CD4-positive, alpha-beta memory T cell (primary cell): ENCODE data around the gene MGAT4A. TPM values are rescaled to one million over a fixed set of nuclear protein-coding genes. Genes with fewer than 3 reads are reported as not detected.

Source experiments
- CTCF ChIA-PET: fragments of 350-600 bp; sonication (Branson Sonifier 250); formaldehyde crosslinking; loops from one replicate; lab custom pipeline; 2021; ENCODE audit warnings: inconsistent platforms; ENCODE audit not compliant: partially characterized antibody; lab: Charles Lee
- POLR2A ChIA-PET: fragments of 350-600 bp; sonication (Branson Sonifier 250); formaldehyde crosslinking; loops from one replicate; lab custom pipeline; 2021; ENCODE audit not compliant: partially characterized antibody; lab: Charles Lee
- DNase-seq, 5 donors: peaks; one replicate each; pipeline versions ENCODE4 v3.0.0 to v3.0.0-alpha.2; 2020 to 2022; ENCODE audit warnings: mixed read lengths in 1 of 5
- H3K27ac ChIP-seq: one replicate; pipeline ENCODE4 v1.7.0; 2013; ENCODE audit warnings: low read depth, low read length
- H3K27me3 ChIP-seq: 2 replicates; pipeline ENCODE4 v1.7.0; 2013; ENCODE audit warnings: mild to moderate bottlenecking, low read length, moderate library complexity; ENCODE audit not compliant: insufficient read depth
- H3K36me3 ChIP-seq: 2 replicates; pipeline ENCODE4 v1.7.0; 2013; ENCODE audit warnings: mild to moderate bottlenecking, low read length, moderate library complexity; ENCODE audit not compliant: insufficient read depth
- H3K4me1 ChIP-seq: 2 replicates; pipeline ENCODE4 v1.7.0; 2013; ENCODE audit warnings: mild to moderate bottlenecking, low read length, moderate library complexity; ENCODE audit not compliant: insufficient read depth
- H3K4me3 ChIP-seq, 2 donors: one replicate each; pipeline ENCODE4 v1.7.0; 2013; ENCODE audit warnings: low read length in 2 of 2, mild to moderate bottlenecking in 1 of 2
- H3K9me3 ChIP-seq, 2 donors: one replicate each; pipeline ENCODE4 v1.7.0; 2013; ENCODE audit warnings: low read length in 2 of 2, control low read depth in 1 of 2; ENCODE audit not compliant: control insufficient read depth in 1 of 2
- H3K27ac Mint-ChIP-seq, 7 donors: one replicate each; pipeline ENCODE4 v1.8.0; 2020 to 2021; ENCODE audit warnings: mixed read lengths in 7 of 7, mild to moderate bottlenecking in 6 of 7, inconsistent platforms in 3 of 7, moderate library complexity in 3 of 7
- H3K27me3 Mint-ChIP-seq, 2 donors: one replicate each; pipeline ENCODE4 v1.8.0; 2020 to 2021; ENCODE audit warnings: mixed read lengths in 2 of 2
- H3K36me3 Mint-ChIP-seq, 2 donors: one replicate each; pipeline ENCODE4 v1.8.0; 2020 to 2021; ENCODE audit warnings: mixed read lengths in 2 of 2, inconsistent platforms in 1 of 2, mild to moderate bottlenecking in 1 of 2
- H3K4me1 Mint-ChIP-seq, 4 donors: one replicate each; pipeline ENCODE4 v1.8.0; 2020 to 2021; ENCODE audit warnings: mixed read lengths in 4 of 4, mild to moderate bottlenecking in 1 of 4
- H3K4me3 Mint-ChIP-seq, 8 donors: one replicate each; pipeline ENCODE4 v1.8.0; 2020 to 2021; ENCODE audit warnings: mixed read lengths in 8 of 8, mild to moderate bottlenecking in 7 of 8, moderate library complexity in 6 of 8, inconsistent platforms in 3 of 8
- H3K9me3 Mint-ChIP-seq, 8 donors: one replicate each; pipeline ENCODE4 v1.8.0; 2020 to 2021; ENCODE audit warnings: mixed read lengths in 8 of 8, mild to moderate bottlenecking in 5 of 8, inconsistent platforms in 3 of 8, moderate library complexity in 1 of 8
- intact Hi-C: fragments of 100-400 bp; cut with micrococcal nuclease; formaldehyde crosslinking; loops from one replicate; pipeline ENCODE4 v1.15.1; 2023
- polyA plus RNA-seq, 2 donors: library from polyadenylated mRNA; unstranded; fragments of 300-500 nt; fragmentation: Illumina TruSeq; gene quantifications; one replicate each; pipeline ENCODE4 v1.2.3, GENCODE V29; 2021
- total RNA-seq, 2 experiments: library from RNA; stranded (reverse); gene quantifications; one replicate each; pipeline ENCODE4 v1.2.3, GENCODE V29; 2021

Gene MGAT4A
- total and polyA plus RNA-seq, 4 experiments from 2014 or later: 223 to 336 (median 263) TPM

GRCh38 chr2:98634406-98635092 is 96.4 kb downstream of the MGAT4A start:
- peaks cover 39% of the 10 kb centered on the region for H3K4me1 ChIP-seq
- peak overlapping the region; percentile 28 for H3K27ac ChIP-seq
- ChIA-PET CTCF (interaction anchor here (1.1 to 2.4 kb wide), 3 partner anchors 9 to 15 kb away, joined by 3 to 9 read pairs (median 3); no protein-coding TSS in a partner anchor), POLR2A (interaction anchor here (0.7 kb wide), 1 partner anchor 137 kb away, joined by 3 read pairs; no protein-coding TSS in a partner anchor)
- H3K4me1 Mint-ChIP-seq: peaks cover 28 to 46% (median 37%) of the 10 kb centered on the region in 4 donors
- no peak overlapping the region for H3K4me3 ChIP-seq
- intact Hi-C loops: no loop called here
- H3K27me3 ChIP-seq: no peaks in the 10 kb centered on the region
- peak overlapping the region; percentile 86 to 97 (median 92) for H3K27ac Mint-ChIP-seq
- no peaks in the 10 kb centered on the region for H3K27me3 Mint-ChIP-seq
- peaks cover 62 to 76% of the 10 kb centered on the region in 2 donors for H3K36me3 Mint-ChIP-seq
- H3K4me3 Mint-ChIP-seq: peak overlapping the region in 7 of 8 donors; percentile 11 to 74 (median 62)
- no peaks in the 10 kb centered on the region for H3K9me3 Mint-ChIP-seq
- peaks cover 69% of the 10 kb centered on the region for H3K36me3 ChIP-seq
- H3K9me3 ChIP-seq: no peaks in the 10 kb centered on the region
- DNase-seq: peak in 3 of 5 donors; percentile 38 to 72 (median 40)

GRCh38 chr2:98632351-98632750 is 98.6 kb downstream of the MGAT4A start:
- Mint-ChIP-seq H3K9me3 (no peaks in the 10 kb centered on the region), H3K27ac (peak overlapping the region in 4 of 7 donors; percentile 76 to 91 (median 82)), H3K4me1 (peaks cover 19 to 30% (median 23%) of the 10 kb centered on the region in 4 donors), H3K36me3 (peaks cover 53 to 75% of the 10 kb centered on the region in 2 donors), H3K4me3 (no peak overlapping the region), H3K27me3 (no peaks in the 10 kb centered on the region)
- no peak for DNase-seq
- POLR2A ChIA-PET: interaction anchor here (0.6 to 1.8 kb wide), 3 partner anchors 14 to 204 kb away, joined by 4 to 6 read pairs (median 4); partner anchors contain the start of gene UNC50
- intact Hi-C loops: no loop called here
- Histone ChIP-seq H3K27me3 (no peaks in the 10 kb centered on the region), H3K27ac (no peak overlapping the region), H3K36me3 (peaks cover 57% of the 10 kb centered on the region), H3K9me3 (no peaks in the 10 kb centered on the region), H3K4me1 (peaks cover 25% of the 10 kb centered on the region), H3K4me3 (no peak overlapping the region)
- CTCF ChIA-PET: interaction anchor here (0.8 kb wide), 1 partner anchor 206 kb away, joined by 3 read pairs; no protein-coding TSS in a partner anchor

GRCh38 chr2:98623657-98624056 is 107.3 kb downstream of the MGAT4A start:
- no peaks in the 10 kb centered on the region for H3K9me3 ChIP-seq
- peaks cover 47% of the 10 kb centered on the region for H3K36me3 ChIP-seq
- no peak overlapping the region for H3K4me3 Mint-ChIP-seq
- H3K27me3 Mint-ChIP-seq: no peaks in the 10 kb centered on the region
- ChIA-PET CTCF (no interaction called here), POLR2A (interaction anchor here (0.6 kb wide), 1 partner anchor 15 kb away, joined by 3 read pairs; no protein-coding TSS in a partner anchor)
- no peak for DNase-seq
- no peak overlapping the region for H3K27ac ChIP-seq
- peaks cover 3 to 16% (median 7%) of the 10 kb centered on the region in 4 donors for H3K4me1 Mint-ChIP-seq
- no peaks in the 10 kb centered on the region for H3K9me3 Mint-ChIP-seq
- H3K27me3 ChIP-seq: no peaks in the 10 kb centered on the region
- peak overlapping the region in 2 of 7 donors; percentile 17 to 60 for H3K27ac Mint-ChIP-seq
- H3K4me1 ChIP-seq: peaks cover 4% of the 10 kb centered on the region
- H3K4me3 ChIP-seq: no peak overlapping the region
- peaks cover 49 to 75% of the 10 kb centered on the region in 2 donors for H3K36me3 Mint-ChIP-seq
- intact Hi-C loops: loop anchor here (2.0 kb wide), 1 partner anchor 15 kb away; no protein-coding TSS in a partner anchor

GRCh38 chr2:98617149-98617548 is 113.8 kb downstream of the MGAT4A start:
- ChIA-PET POLR2A (interaction anchor here (1.7 to 2.4 kb wide), 3 partner anchors 8 to 16 kb away, joined by 4 to 11 read pairs (median 7); partner anchors contain the start of genes COA5 and UNC50), CTCF (no interaction called here)
- Histone ChIP-seq H3K27ac (no peak overlapping the region), H3K9me3 (no peaks in the 10 kb centered on the region), H3K36me3 (peaks cover 42% of the 10 kb centered on the region), H3K4me3 (no peak overlapping the region), H3K27me3 (no peaks in the 10 kb centered on the region), H3K4me1 (peaks cover 4% of the 10 kb centered on the region)
- DNase-seq: no peak
- peak overlapping the region in 6 of 7 donors; percentile 10 to 93 (median 60) for H3K27ac Mint-ChIP-seq
- no peak overlapping the region for H3K4me3 Mint-ChIP-seq
- H3K9me3 Mint-ChIP-seq: peaks cover 0 to 5% (median 0%) of the 10 kb centered on the region in 8 donors
- peaks cover 25 to 31% (median 28%) of the 10 kb centered on the region in 4 donors for H3K4me1 Mint-ChIP-seq
- H3K36me3 Mint-ChIP-seq: peaks cover 49 to 77% of the 10 kb centered on the region in 2 donors
- intact Hi-C loops: no loop called here
- no peaks in the 10 kb centered on the region for H3K27me3 Mint-ChIP-seq

GRCh38 chr2:98615481-98615880 is 115.5 kb downstream of the MGAT4A start:
- peaks cover 0 to 5% (median 0%) of the 10 kb centered on the region in 8 donors for H3K9me3 Mint-ChIP-seq

GRCh38 chr2:98614024-98614739 is 116.8 kb downstream of the MGAT4A start:
- peaks cover 15% of the 10 kb centered on the region for H3K36me3 ChIP-seq
- peaks cover 40 to 60% (median 48%) of the 10 kb centered on the region in 4 donors for H3K4me1 Mint-ChIP-seq

More at GRCh38 chr2:98615481-98615880, 115.5 kb downstream of the MGAT4A start:
- Histone ChIP-seq H3K4me1 (peaks cover 12% of the 10 kb centered on the region), H3K27ac (no peak overlapping the region), H3K36me3 (peaks cover 26% of the 10 kb centered on the region), H3K9me3 (no peaks in the 10 kb centered on the region), H3K27me3 (no peaks in the 10 kb centered on the region), H3K4me3 (no peak overlapping the region)
- H3K27me3 Mint-ChIP-seq: no peaks in the 10 kb centered on the region
- DNase-seq: peak in 1 of 5 donors; percentile 19
- H3K36me3 Mint-ChIP-seq: peaks cover 44 to 74% of the 10 kb centered on the region in 2 donors
- peaks cover 31 to 47% (median 37%) of the 10 kb centered on the region in 4 donors for H3K4me1 Mint-ChIP-seq
- H3K27ac Mint-ChIP-seq: peak overlapping the region; percentile 64 to 93 (median 74)
- peak overlapping the region in 3 of 8 donors; percentile 2 to 55 (median 6) for H3K4me3 Mint-ChIP-seq
- intact Hi-C loops: no loop called here
- POLR2A ChIA-PET: interaction anchor here (0.6 to 1.0 kb wide), 3 partner anchors 17 to 64 kb away, joined by 3 read pairs; no protein-coding TSS in a partner anchor
- CTCF ChIA-PET: no interaction called here

More at GRCh38 chr2:98614024-98614739, 116.8 kb downstream of the MGAT4A start:
- Mint-ChIP-seq H3K4me3 (peak overlapping the region in 1 of 8 donors; percentile 67), H3K27me3 (no peaks in the 10 kb centered on the region), H3K36me3 (peaks cover 37 to 63% of the 10 kb centered on the region in 2 donors), H3K9me3 (peaks cover 0 to 5% (median 0%) of the 10 kb centered on the region in 8 donors), H3K27ac (peak overlapping the region; percentile 47 to 88 (median 79))
- CTCF ChIA-PET: interaction anchor here (0.9 to 1.0 kb wide), 2 partner anchors 14 to 35 kb away, joined by 3 read pairs; no protein-coding TSS in a partner anchor
- Histone ChIP-seq H3K27ac (no peak overlapping the region), H3K9me3 (no peaks in the 10 kb centered on the region), H3K4me1 (peaks cover 24% of the 10 kb centered on the region), H3K27me3 (no peaks in the 10 kb centered on the region), H3K4me3 (no peak overlapping the region)
- intact Hi-C loops: no loop called here
- POLR2A ChIA-PET: interaction anchor here (0.8 to 1.1 kb wide), 2 partner anchors 31 to 35 kb away, joined by 3 to 5 read pairs; no protein-coding TSS in a partner anchor
- no peak for DNase-seq
